H1 (cell line): ENCODE results near the gene ZNF423.

Experiments
- CREB1 ChIP-seq: IDR thresholded peaks from 2 replicates; pipeline ENCODE4 v1.6.1; 2012; ENCODE audit warnings: inconsistent platforms
- CTCF ChIP-seq, 3 experiments: IDR thresholded peaks; 1 replicate in 2 of 3; 2 replicates in 1 of 3; pipeline versions ENCODE4 v1.5.1 to v1.6.1; 2011; ENCODE audit warnings: low read length in 3 of 3, mild to moderate bottlenecking in 3 of 3, inconsistent platforms in 2 of 3, low read depth in 1 of 3, moderate library complexity in 1 of 3; ENCODE audit not compliant: insufficient read depth in 1 of 3; ENCODE audit errors: control extremely low read depth in 1 of 3
- JUND ChIP-seq: IDR thresholded peaks from 2 replicates; pipeline ENCODE4 v1.6.1; 2011; ENCODE audit warnings: mild to moderate bottlenecking, improper control_type of control experiment, low read length
- PHF8 ChIP-seq: fragments of 200-600 bp; sonication (generic); conservative IDR thresholded peaks from 2 replicates; pipeline ENCODE4 v1.7.1; 2012; ENCODE audit warnings: low read depth, mild to moderate bottlenecking, inconsistent platforms, low read length, moderate library complexity
- POLR2A ChIP-seq, 2 experiments: IDR thresholded peaks; 1 replicate in 1 of 2; 2 replicates in 1 of 2; pipeline ENCODE4 v1.6.1; 2011; ENCODE audit warnings: low read depth in 2 of 2, low read length in 2 of 2, mild to moderate bottlenecking in 2 of 2; ENCODE audit errors: control extremely low read depth in 1 of 2
- YY1 ChIP-seq: IDR thresholded peaks from 2 replicates; pipeline ENCODE4 v1.6.1; 2011; ENCODE audit warnings: low read depth, mild to moderate bottlenecking, low read length
- ZNF274 ChIP-seq: IDR thresholded peaks from 2 replicates; pipeline ENCODE4 v1.7.0; 2012; ENCODE audit warnings: low read length, borderline replicate concordance; ENCODE audit errors: extremely low read depth
- TF ChIP-seq, protein P1 (sequence below): IDR thresholded peaks from 2 replicates; pipeline ENCODE4 v1.6.1; 2011; ENCODE audit warnings: low read length, improper control_type of control experiment

DNA sequence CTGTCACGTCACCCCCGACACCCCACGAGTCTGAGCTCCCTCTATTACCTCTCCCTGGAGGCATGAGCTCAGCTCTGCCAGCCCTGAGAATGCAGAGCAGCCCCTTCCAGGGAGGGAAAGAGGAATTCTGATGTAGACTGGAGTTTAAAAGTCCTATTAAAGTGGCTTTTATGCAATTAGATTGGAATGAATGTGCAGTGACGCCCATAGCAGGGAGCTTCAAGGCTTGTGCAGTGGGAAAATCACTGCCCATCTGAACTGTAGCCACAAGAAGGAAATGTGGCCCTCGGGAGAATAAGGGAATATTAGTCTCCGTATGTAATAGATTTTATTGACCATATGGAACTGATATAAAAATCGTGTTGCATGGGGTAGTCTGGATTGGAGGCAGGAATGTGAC is 66.9 kb downstream of the ZNF423 start:
- TF ChIP-seq ZNF274 (no peak), JUND (no peak), CTCF (IDR thresholded peaks at IDR 0.05; ENCODE audit: control extremely low read depth in 1 of 3, insufficient read depth in 1 of 3, low read depth in 1 of 3, low read length in 3 of 3) (no peak), POLR2A (IDR thresholded peaks at IDR 0.05; ENCODE audit: control extremely low read depth in 1 of 2, low read depth in 2 of 2, low read length in 2 of 2) (no peak), CREB1 (no peak), YY1 (no peak), PHF8 (no peak)
- TF ChIP-seq, protein P1, sequence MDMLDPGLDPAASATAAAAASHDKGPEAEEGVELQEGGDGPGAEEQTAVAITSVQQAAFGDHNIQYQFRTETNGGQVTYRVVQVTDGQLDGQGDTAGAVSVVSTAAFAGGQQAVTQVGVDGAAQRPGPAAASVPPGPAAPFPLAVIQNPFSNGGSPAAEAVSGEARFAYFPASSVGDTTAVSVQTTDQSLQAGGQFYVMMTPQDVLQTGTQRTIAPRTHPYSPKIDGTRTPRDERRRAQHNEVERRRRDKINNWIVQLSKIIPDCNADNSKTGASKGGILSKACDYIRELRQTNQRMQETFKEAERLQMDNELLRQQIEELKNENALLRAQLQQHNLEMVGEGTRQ, result no peak
